Fibroblast of pulmonary artery (primary cell): ENCODE measurements around the gene ANK3.
A peak's percentile ranks its signal among the peaks of the same experiment; 100 is the strongest.

Experiments
- DNase-seq: peaks from one replicate; pipeline ENCODE4 v3.0.0-alpha.2; 2010; ENCODE audit warnings: low read depth
- H3K4me3 ChIP-seq: replicated peaks from 2 replicates; pipeline ENCODE4 v1.5.1; 2011; ENCODE audit warnings: low read depth, mild to moderate bottlenecking, control low read depth, low read length, moderate library complexity
- TF ChIP-seq, protein P1 (sequence below): IDR thresholded peaks from 2 replicates; pipeline ENCODE4 v1.5.1; 2011; ENCODE audit warnings: mild to moderate bottlenecking, control low read depth, low read length, inconsistent platforms; ENCODE audit errors: missing control alignments

The ANK3 gene

DNA sequence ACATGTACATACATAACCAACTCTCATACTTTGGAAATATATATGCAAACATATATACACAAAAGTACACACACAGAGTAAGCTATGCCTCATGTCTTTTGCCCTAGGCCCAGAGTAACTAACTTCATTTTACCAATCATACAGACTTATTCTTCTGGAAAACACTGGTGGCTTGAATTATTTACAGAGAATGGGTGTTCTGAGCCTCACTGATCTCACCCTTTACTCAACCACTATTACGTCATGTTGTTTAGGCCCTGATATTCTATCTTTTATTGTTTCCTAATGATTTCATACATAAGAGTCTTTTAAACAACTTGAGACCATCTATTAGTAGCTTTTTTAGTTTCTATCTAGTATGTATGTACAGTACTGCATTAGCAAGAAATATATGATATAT, 43.0 kb downstream of the ANK3 start:
- TF ChIP-seq, protein P1, sequence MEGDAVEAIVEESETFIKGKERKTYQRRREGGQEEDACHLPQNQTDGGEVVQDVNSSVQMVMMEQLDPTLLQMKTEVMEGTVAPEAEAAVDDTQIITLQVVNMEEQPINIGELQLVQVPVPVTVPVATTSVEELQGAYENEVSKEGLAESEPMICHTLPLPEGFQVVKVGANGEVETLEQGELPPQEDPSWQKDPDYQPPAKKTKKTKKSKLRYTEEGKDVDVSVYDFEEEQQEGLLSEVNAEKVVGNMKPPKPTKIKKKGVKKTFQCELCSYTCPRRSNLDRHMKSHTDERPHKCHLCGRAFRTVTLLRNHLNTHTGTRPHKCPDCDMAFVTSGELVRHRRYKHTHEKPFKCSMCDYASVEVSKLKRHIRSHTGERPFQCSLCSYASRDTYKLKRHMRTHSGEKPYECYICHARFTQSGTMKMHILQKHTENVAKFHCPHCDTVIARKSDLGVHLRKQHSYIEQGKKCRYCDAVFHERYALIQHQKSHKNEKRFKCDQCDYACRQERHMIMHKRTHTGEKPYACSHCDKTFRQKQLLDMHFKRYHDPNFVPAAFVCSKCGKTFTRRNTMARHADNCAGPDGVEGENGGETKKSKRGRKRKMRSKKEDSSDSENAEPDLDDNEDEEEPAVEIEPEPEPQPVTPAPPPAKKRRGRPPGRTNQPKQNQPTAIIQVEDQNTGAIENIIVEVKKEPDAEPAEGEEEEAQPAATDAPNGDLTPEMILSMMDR = no peak
- DNase-seq = no peak
- no peak overlapping the region for H3K4me3 ChIP-seq

GRCh38 chr10:60343254-60343653, 46.4 kb downstream of the ANK3 start:
- no peak overlapping the region for H3K4me3 ChIP-seq
- DNase-seq = peak; percentile 39
- TF ChIP-seq, protein P1 = no peak

GRCh38 chr10:60341969-60342368, 47.7 kb downstream of the ANK3 start:
- no peak overlapping the region for H3K4me3 ChIP-seq
- DNase-seq = no peak
- TF ChIP-seq, protein P1 = no peak

DNA sequence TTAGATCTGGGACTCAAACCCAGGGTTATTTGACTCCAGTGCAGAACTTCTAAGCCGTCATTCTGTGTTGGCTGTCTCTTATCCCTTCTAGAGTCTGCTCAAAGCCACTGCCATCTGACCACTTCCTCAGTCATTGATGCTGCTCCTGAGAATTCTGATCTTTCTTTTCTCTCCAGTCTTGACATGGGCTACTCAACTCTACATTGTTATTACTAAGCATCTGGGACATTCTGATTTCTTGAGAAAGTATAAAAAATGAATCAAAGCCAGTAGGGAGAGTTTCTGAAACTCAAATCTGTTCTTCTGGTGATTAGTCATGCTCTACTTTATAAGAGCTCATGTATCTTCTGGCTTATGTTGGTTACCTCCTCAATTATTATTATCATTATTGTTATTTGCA, 48.7 kb downstream of the ANK3 start:
- TF ChIP-seq, protein P1 = no peak
- DNase-seq = no peak
- H3K4me3 ChIP-seq = no peak overlapping the region

DNA sequence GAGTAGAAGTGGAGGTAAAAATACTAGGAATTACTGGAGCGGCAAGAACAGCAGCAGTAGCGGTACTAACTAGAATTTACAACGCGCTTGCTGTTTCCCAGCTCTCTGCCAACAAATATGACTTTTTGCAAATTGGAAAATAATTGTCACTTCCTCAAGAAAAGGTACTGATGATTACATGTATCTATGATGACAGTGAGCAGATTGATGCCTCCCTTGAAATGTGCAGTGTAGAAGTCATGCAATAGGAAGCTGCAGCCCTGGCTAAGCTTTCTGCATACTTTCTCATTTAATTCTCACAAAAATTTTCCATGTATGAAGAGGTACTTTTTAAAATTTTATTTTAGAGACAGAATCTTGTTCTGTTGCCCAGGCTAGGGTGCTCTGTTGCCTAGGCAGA, 49.9 kb downstream of the ANK3 start:
- H3K4me3 ChIP-seq = no peak overlapping the region
- TF ChIP-seq, protein P1 = no peak
- DNase-seq = no peak

- no peak overlapping the region for H3K4me3 ChIP-seq
- DNase-seq = no peak
- TF ChIP-seq, protein P1 = no peak
These were observed 50.9 kb downstream of the ANK3 start for GRCh38 chr10:60338786-60339185.

GRCh38 chr10:60338002-60338564, 51.6 kb downstream of the ANK3 start:
- H3K4me3 ChIP-seq = no peak overlapping the region
- DNase-seq = no peak
- TF ChIP-seq, protein P1 = no peak
